Spleen (tissue), 11 donors: ENCODE measurements around the gene UBE2U. TPM values are rescaled to one million over a fixed set of nuclear protein-coding genes. Genes with fewer than 3 reads are reported as not detected.

ENCODE experiments used
- DNase-seq: peaks from one replicate; pipeline ENCODE4 v3.0.0-alpha.2; 2020
- H3K27ac ChIP-seq, 8 donors: fragments of 200-600 bp; sonication (generic) in 7 of 8; 1 replicate in 4 of 8; 2 replicates in 4 of 8; pipeline versions ENCODE4 v1.5.0 to v1.8.0; 2016 to 2021; ENCODE audit warnings: inconsistent platforms in 4 of 8, mild to moderate bottlenecking in 4 of 8, moderate library complexity in 1 of 8
- H3K27me3 ChIP-seq, 7 donors: fragments of 200-600 bp; sonication (generic) in 6 of 7; replicated peaks in 1 of 7; 1 replicate in 4 of 7; 2 replicates in 3 of 7; pipeline versions ENCODE4 v1.5.0 to v1.8.0; 2016 to 2021; ENCODE audit warnings: inconsistent platforms in 3 of 7, mild to moderate bottlenecking in 1 of 7
- H3K36me3 ChIP-seq, 6 donors: fragments of 200-600 bp; sonication (generic) in 5 of 6; 1 replicate in 4 of 6; 2 replicates in 2 of 6; pipeline versions ENCODE4 v1.5.0 to v1.8.0; 2016 to 2021; ENCODE audit warnings: inconsistent platforms in 2 of 6
- H3K4me1 ChIP-seq, 6 donors: fragments of 200-600 bp; sonication (generic) in 5 of 6; 1 replicate in 3 of 6; 2 replicates in 3 of 6; pipeline versions ENCODE4 v1.5.0 to v1.8.0; 2016 to 2021; ENCODE audit warnings: inconsistent platforms in 3 of 6
- H3K4me3 ChIP-seq, 8 donors: fragments of 200-600 bp; sonication (generic) in 7 of 8; 1 replicate in 4 of 8; 2 replicates in 4 of 8; pipeline versions ENCODE4 v1.5.0 to v1.8.0; 2016 to 2021; ENCODE audit warnings: inconsistent platforms in 4 of 8, mild to moderate bottlenecking in 4 of 8, moderate library complexity in 2 of 8
- H3K9me3 ChIP-seq, 8 donors: fragments of 200-600 bp; sonication (generic) in 7 of 8; 1 replicate in 4 of 8; 2 replicates in 4 of 8; pipeline versions ENCODE4 v1.5.0 to v1.8.0; 2016 to 2021; ENCODE audit warnings: inconsistent platforms in 4 of 8
- POLR2A ChIP-seq, 3 donors: fragments of 450-650 bp; IDR thresholded peaks; one replicate each; pipeline ENCODE4 v1.5.1; 2017; ENCODE audit warnings: antibody characterized with exemption in 3 of 3, mild to moderate bottlenecking in 1 of 3
- POLR2AphosphoS5 ChIP-seq, 3 donors: sonication (generic); formaldehyde crosslinking; IDR thresholded peaks; one replicate each; pipeline ENCODE4 v1.5.1; 2017; ENCODE audit warnings: antibody characterized with exemption in 3 of 3
- WGBS, 5 donors: extraction: QIAGEN DNeasy Blood & Tissue Kit in 3 of 5; methylation state at CpG; one replicate each; pipeline versions ENCODE4 v1.1.5 to v1.1.7; 2013 to 2018; 5-methylcytosine and 5-hydroxymethylcytosine counted together
- intact Hi-C: fragments of 100-400 bp; cut with DNase I; formaldehyde crosslinking; loops from one replicate; pipeline ENCODE4 v1.15.0; 2023; ENCODE audit warnings: low total_unique reads
- polyA plus RNA-seq, 3 donors: library from polyadenylated mRNA; stranded (reverse); fragments of 200-250 nt; gene quantifications; one replicate each; pipeline ENCODE4 v1.2.1, GENCODE V29; 2013
- total RNA-seq, 7 donors: library from RNA; depleted of rRNA in 3 of 7; stranded (reverse); fragments of >200 nt in 3 of 7; fragmentation: NEBNext Ultra II Directional in 4 of 7; extraction: Animal tissue kit (Norgen Biotek cat#: 25700) in 4 of 7; gene quantifications; one replicate each; pipeline versions ENCODE4 v1.1.0 to v1.2.1, GENCODE V29; 2016 to 2021
- TF ChIP-seq, protein P1 (sequence below), 11 experiments: fragments of 200-600 bp in 7 of 11; fragments of 450-650 bp in 4 of 11; sonication (generic) in 4 of 11; IDR thresholded peaks in 8 of 11; conservative IDR thresholded peaks in 3 of 11; 1 replicate in 7 of 11; 2 replicates in 4 of 11; pipeline versions ENCODE4 v1.4.0 to v1.8.0; 2016 to 2021; ENCODE audit warnings: antibody characterized with exemption in 11 of 11, inconsistent platforms in 4 of 11, mild to moderate bottlenecking in 1 of 11
- donor health status: healthy with polysubstance abuse.
- donor health status: DM: no; HTN: no; CAD: no; lungs with moderate emphysema.
- donor health status: DM: no; HTN: no; CAD: no.
- donor health status: Bipolar disorder and iron deficiency.
- donor health status: healthy.
- donor health status: DM: no; HTN: no; CAD: no.
- donor health status: DM: yes; HTN: yes; CAD: no.

Gene UBE2U
- total and polyA plus RNA-seq, 10 donors = not detected

GRCh38 chr1:64263335-64263734 is 59.9 kb downstream of the UBE2U start:
- TF ChIP-seq, protein P1, sequence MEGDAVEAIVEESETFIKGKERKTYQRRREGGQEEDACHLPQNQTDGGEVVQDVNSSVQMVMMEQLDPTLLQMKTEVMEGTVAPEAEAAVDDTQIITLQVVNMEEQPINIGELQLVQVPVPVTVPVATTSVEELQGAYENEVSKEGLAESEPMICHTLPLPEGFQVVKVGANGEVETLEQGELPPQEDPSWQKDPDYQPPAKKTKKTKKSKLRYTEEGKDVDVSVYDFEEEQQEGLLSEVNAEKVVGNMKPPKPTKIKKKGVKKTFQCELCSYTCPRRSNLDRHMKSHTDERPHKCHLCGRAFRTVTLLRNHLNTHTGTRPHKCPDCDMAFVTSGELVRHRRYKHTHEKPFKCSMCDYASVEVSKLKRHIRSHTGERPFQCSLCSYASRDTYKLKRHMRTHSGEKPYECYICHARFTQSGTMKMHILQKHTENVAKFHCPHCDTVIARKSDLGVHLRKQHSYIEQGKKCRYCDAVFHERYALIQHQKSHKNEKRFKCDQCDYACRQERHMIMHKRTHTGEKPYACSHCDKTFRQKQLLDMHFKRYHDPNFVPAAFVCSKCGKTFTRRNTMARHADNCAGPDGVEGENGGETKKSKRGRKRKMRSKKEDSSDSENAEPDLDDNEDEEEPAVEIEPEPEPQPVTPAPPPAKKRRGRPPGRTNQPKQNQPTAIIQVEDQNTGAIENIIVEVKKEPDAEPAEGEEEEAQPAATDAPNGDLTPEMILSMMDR (IDR thresholded peaks at IDR 0.05 in 8 of 11, conservative IDR thresholded peaks at IDR 0.05 in 3 of 11) = no peak
- no peak for TF ChIP-seq POLR2AphosphoS5 (IDR thresholded peaks at IDR 0.05)
- intact Hi-C loops = no loop called here
- Histone ChIP-seq H3K4me3 (no peak overlapping the region), H3K4me1 (no peaks in the 10 kb centered on the region), H3K27ac (peak overlapping the region in 2 of 8 donors; percentile 30 to 38), H3K36me3 (no peaks in the 10 kb centered on the region), H3K27me3 (no peaks in the 10 kb centered on the region), H3K9me3 (no peaks in the 10 kb centered on the region)
- no peak for DNase-seq
- 61 to 89% (median 77%) methylated on average over 3 of the region's 3 CpGs for WGBS, 5 donors

GRCh38 chr1:64263856-64264255 is 60.4 kb downstream of the UBE2U start:
- Histone ChIP-seq H3K4me1 (peaks cover 0 to 4% (median 1%) of the 10 kb centered on the region in 6 donors), H3K36me3 (no peaks in the 10 kb centered on the region), H3K27me3 (no peaks in the 10 kb centered on the region), H3K27ac (peak overlapping the region in 2 of 8 donors; percentile 30 to 38), H3K4me3 (no peak overlapping the region), H3K9me3 (no peaks in the 10 kb centered on the region)
- DNase-seq = no peak
- TF ChIP-seq POLR2AphosphoS5 (IDR thresholded peaks at IDR 0.05) (no peak), POLR2A (IDR thresholded peaks at IDR 0.05) (no peak)
- TF ChIP-seq, protein P1 (IDR thresholded peaks at IDR 0.05 in 8 of 11, conservative IDR thresholded peaks at IDR 0.05 in 3 of 11) = no peak
- intact Hi-C loops = no loop called here
- WGBS, 5 donors = 55 to 85% (median 69%) methylated on average over 2 of the region's 2 CpGs

DNA sequence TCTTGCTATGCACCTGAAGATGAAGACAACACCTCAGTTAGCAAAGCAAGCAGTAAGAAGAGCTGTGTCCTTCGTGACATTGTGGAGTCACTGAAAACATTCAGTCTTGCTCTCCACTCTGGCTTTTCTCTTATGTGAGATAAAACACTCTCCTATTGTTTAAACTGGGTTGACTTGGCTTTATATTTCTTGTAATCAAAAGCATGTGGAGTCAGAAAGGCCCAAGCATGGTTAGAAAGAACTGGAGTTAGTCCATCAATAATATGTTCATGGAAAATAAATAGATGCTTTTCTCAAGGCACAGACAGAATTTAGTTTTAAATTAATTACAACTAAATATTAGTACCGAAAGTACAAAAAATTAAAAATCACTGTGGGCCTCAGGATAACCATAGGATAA is 61.7 kb downstream of the UBE2U start:
- no peaks in the 10 kb centered on the region for H3K36me3 ChIP-seq

DNA sequence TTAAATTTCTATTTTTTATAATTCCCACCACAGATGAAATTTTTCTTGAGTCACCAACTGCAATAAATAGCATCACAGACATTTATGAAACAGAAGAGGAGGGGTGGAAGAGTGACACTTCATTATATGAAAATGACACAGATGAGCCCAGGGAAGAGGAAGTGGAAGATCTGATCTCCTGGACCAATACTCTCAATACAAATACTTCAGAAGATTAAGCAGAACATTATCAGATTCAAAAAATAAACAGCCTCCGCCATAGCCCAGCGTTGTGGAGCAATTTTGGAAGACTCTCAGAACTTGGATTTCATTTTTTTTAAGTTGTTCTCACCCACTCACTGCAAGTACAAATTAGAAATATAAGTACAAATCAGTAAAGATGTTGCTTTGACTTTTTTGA is 63.6 kb downstream of the UBE2U start:
- TF ChIP-seq POLR2A (IDR thresholded peaks at IDR 0.05) (no peak), POLR2AphosphoS5 (IDR thresholded peaks at IDR 0.05) (no peak)
- TF ChIP-seq, protein P1 (IDR thresholded peaks at IDR 0.05 in 8 of 11, conservative IDR thresholded peaks at IDR 0.05 in 3 of 11) = no peak
- Histone ChIP-seq H3K4me1 (peaks cover 0 to 7% (median 5%) of the 10 kb centered on the region in 6 donors), H3K36me3 (no peaks in the 10 kb centered on the region), H3K27me3 (no peaks in the 10 kb centered on the region), H3K9me3 (no peaks in the 10 kb centered on the region), H3K4me3 (no peak overlapping the region), H3K27ac (peak overlapping the region in 1 of 8 donors; percentile 47)
- WGBS, 5 donors = 67 to 81% (median 69%) methylated on average over 2 of the region's 2 CpGs
- intact Hi-C loops = loop anchor here (5.0 kb wide), 1 partner anchor 555 kb away; no protein-coding TSS in a partner anchor
- DNase-seq = no peak

More for the DNA sequence above, 61.7 kb downstream of the UBE2U start:
- TF ChIP-seq POLR2AphosphoS5 (IDR thresholded peaks at IDR 0.05) (no peak), POLR2A (IDR thresholded peaks at IDR 0.05) (no peak)
- TF ChIP-seq, protein P1 (IDR thresholded peaks at IDR 0.05 in 8 of 11, conservative IDR thresholded peaks at IDR 0.05 in 3 of 11) = no peak
- intact Hi-C loops = loop anchor here (5.0 kb wide), 1 partner anchor 557 kb away; no protein-coding TSS in a partner anchor
- 72 to 84% (median 82%) methylated on average over 2 of the region's 2 CpGs for WGBS, 5 donors
- Histone ChIP-seq H3K4me3 (no peak overlapping the region), H3K9me3 (no peaks in the 10 kb centered on the region), H3K4me1 (peaks cover 0 to 7% (median 5%) of the 10 kb centered on the region in 6 donors), H3K27ac (peak overlapping the region in 1 of 8 donors; percentile 47), H3K27me3 (no peaks in the 10 kb centered on the region)
- no peak for DNase-seq
